K562 (cell line): ENCODE results near the gene TTC33. TPM values are rescaled to one million over a fixed set of nuclear protein-coding genes. Genes with fewer than 3 reads are reported as not detected.
A peak's percentile ranks its signal among the peaks of the same experiment; 100 is the strongest.

Experiments
- ARID3A ChIP-seq: IDR thresholded peaks from 2 replicates; pipeline ENCODE4 v1.6.1; 2012; ENCODE audit warnings: low read depth, low read length, improper control_type of control experiment, borderline replicate concordance
- CREM ChIP-seq: IDR thresholded peaks from 2 replicates; pipeline ENCODE4 v1.6.1; 2014; ENCODE audit warnings: antibody characterized with exemption, low read depth
- CTCF ChIP-seq, 3 experiments: IDR thresholded peaks in 2 of 3; conservative IDR thresholded peaks in 1 of 3; 2 replicates each; pipeline ENCODE4 v1.5.1; 2011 to 2012; ENCODE audit warnings: low read length in 3 of 3, mild to moderate bottlenecking in 3 of 3, control low read depth in 2 of 3, improper control_type of control experiment in 1 of 3, inconsistent platforms in 1 of 3, low read depth in 1 of 3, mixed read lengths in 1 of 3, moderate library complexity in 1 of 3; ENCODE audit not compliant: insufficient read depth in 2 of 3
- POU5F1 ChIP-seq: fragments of 150-350 bp; IDR thresholded peaks from 2 replicates; pipeline ENCODE4 v1.6.1; 2014; ENCODE audit warnings: borderline replicate concordance, low read length, low read depth, mild to moderate bottlenecking; ENCODE audit not compliant: partially characterized antibody
- RB1 ChIP-seq: fragments of 450-650 bp; IDR thresholded peaks from 2 replicates; pipeline ENCODE4 v1.6.1; 2017; ENCODE audit warnings: low read depth, mild to moderate bottlenecking
- REST ChIP-seq, 2 experiments: fragments of 450-650 bp; formaldehyde crosslinking in 1 of 2; IDR thresholded peaks; 2 replicates each; pipeline versions ENCODE4 v1.4.0 to v1.6.1; 2014 to 2020; ENCODE audit warnings: mild to moderate bottlenecking in 2 of 2, borderline replicate concordance in 1 of 2, low read depth in 1 of 2
- SAP30 ChIP-seq: fragments of 200-600 bp; sonication (generic); IDR thresholded peaks from 2 replicates; pipeline ENCODE4 v1.6.1; 2012; ENCODE audit warnings: borderline replicate concordance, low read depth, mild to moderate bottlenecking, moderate library complexity, low read length, control low read depth, inconsistent platforms; ENCODE audit not compliant: insufficient read depth, poor library complexity, severe bottlenecking
- SMARCB1 ChIP-seq: IDR thresholded peaks from 2 replicates; pipeline ENCODE4 v1.6.1; 2011; ENCODE audit warnings: improper control_type of control experiment, low read depth; ENCODE audit not compliant: insufficient read length
- SMC3 ChIP-seq: conservative IDR thresholded peaks from 2 replicates; pipeline ENCODE4 v1.6.1; 2011; ENCODE audit warnings: low read depth, low read length, improper control_type of control experiment; ENCODE audit not compliant: insufficient read depth
- TAF1 ChIP-seq: IDR thresholded peaks from 2 replicates; pipeline ENCODE4 v1.6.1; 2011; ENCODE audit warnings: mild to moderate bottlenecking, low read length, moderate library complexity; ENCODE audit not compliant: insufficient read depth, control insufficient read depth, severe bottlenecking; ENCODE audit errors: extremely low read depth
- TBP ChIP-seq: optimal IDR thresholded peaks from 2 replicates; pipeline ENCODE3; 2011; ENCODE audit warnings: low read depth, low read length, improper control_type of control experiment
- TEAD4 ChIP-seq, 2 experiments: sonication (generic) in 1 of 2; formaldehyde crosslinking in 1 of 2; IDR thresholded peaks; 2 replicates each; pipeline versions ENCODE4 v1.6.1 to v1.8.0; 2012 to 2022; ENCODE audit warnings: borderline replicate concordance in 1 of 2, inconsistent platforms in 1 of 2, low read length in 1 of 2, mild to moderate bottlenecking in 1 of 2, missing genetic modification reagents in 1 of 2
- YY1 ChIP-seq, 3 experiments: IDR thresholded peaks; 2 replicates each; pipeline ENCODE4 v1.6.1; 2011; ENCODE audit warnings: low read length in 2 of 3, mild to moderate bottlenecking in 2 of 3, moderate library complexity in 2 of 3, borderline replicate concordance in 1 of 3, control low read depth in 1 of 3, low read depth in 1 of 3; ENCODE audit not compliant: insufficient read depth in 3 of 3, insufficient replicate concordance in 2 of 3, control insufficient read depth in 1 of 3, insufficient read length in 1 of 3; ENCODE audit errors: extremely low read depth in 1 of 3
- polyA plus RNA-seq, 8 experiments: library from polyadenylated mRNA; depleted of rRNA in 4 of 8; stranded (reverse) in 5 of 8; unstranded in 3 of 8; fragments of >200 nt; fragmentation: Nextera tagmentation in 2 of 8; fragmentation: Illumina TruSeq in 1 of 8; extraction: Ambion mirVana in 2 of 8; extraction: Trizol in 1 of 8; gene quantifications; 2 replicates each; pipeline versions ENCODE4 v1.2.1 to v1.2.3, GENCODE V29; 2011 to 2014; ENCODE audit warnings: inconsistent platforms in 1 of 8, missing spikeins in 1 of 8
- total RNA-seq, 7 experiments: library from RNA; depleted of rRNA in 6 of 7; stranded (reverse); fragments of >200 nt in 6 of 7; fragmentation: Illumina TruSeq in 2 of 7; extraction: Trizol in 2 of 7; gene quantifications; 2 replicates each; pipeline versions ENCODE4 v1.2.1 to v1.2.3, GENCODE V29; 2011 to 2021; ENCODE audit warnings: low replicate concordance in 1 of 7

Gene TTC33
- total and polyA plus RNA-seq, 9 of the 15 experiments (the other 6 are each of a cell fraction or from before 2014, with no cell fraction given): 11.5 to 24.9 (median 21.1) TPM

- TF ChIP-seq REST (IDR thresholded peaks at IDR 0.05; ENCODE audit: borderline replicate concordance) (peak; percentile 57; the same call in 1 of the 2 replicates), REST (CRISPR knock-in tag; IDR thresholded peaks at IDR 0.05; ENCODE audit: low read depth) (0 out of 2 replicates have a peak, but pooled peaks have one; percentile 9), TEAD4 (IDR thresholded peaks at IDR 0.05; ENCODE audit: low read length) (peak; percentile 35; the same call in 1 of the 2 replicates), TEAD4 (CRISPR knock-in tag; IDR thresholded peaks at IDR 0.05; ENCODE audit: borderline replicate concordance) (no peak), TBP (peak; percentile 60), RB1 (peak; percentile 58; the same call in 1 of the 2 replicates), POU5F1 (peak; percentile 30), CTCF (IDR thresholded peaks at IDR 0.05 in 2 of 3, conservative IDR thresholded peaks at IDR 0.05 in 1 of 3; ENCODE audit: insufficient read depth in 2 of 3, low read depth in 1 of 3, low read length in 3 of 3) (peak; percentile 91 to 97 (median 97)), ARID3A (0 out of 2 replicates have a peak, but pooled peaks have one; percentile 5), SAP30 (no peak), SMC3 (peak; percentile 47; the same call in 1 of the 2 replicates), TAF1 (peak; percentile 34), SMARCB1 (no peak), YY1 (IDR thresholded peaks at IDR 0.05; ENCODE audit: borderline replicate concordance in 1 of 3, control insufficient read depth in 1 of 3, extremely low read depth in 1 of 3, insufficient read depth in 3 of 3, insufficient read length in 1 of 3, insufficient replicate concordance in 2 of 3, low read depth in 1 of 3, low read length in 2 of 3) (no peak), CREM (peak; percentile 68)
Measured at GRCh38 chr5:40755093-40755406, 711 bp downstream of the TTC33 start (continued).
